Measurements from ENCODE around the gene NMRAL1.

The NMRAL1 gene

GRCh38 chr16:4474192-4474961 is at the start of gene NMRAL1:
NMRAL1 (minus strand) TSS chr16:4474625; CDS start chr16:4474132, 493 bp downstream.
- TF ChIP-seq POU6F1 (CRISPR knock-in tag; IDR thresholded peaks at IDR 0.05; ENCODE audit: borderline replicate concordance, low read depth) (0 out of 2 replicates have a peak, but pooled peaks have one; percentile 33), CSDC2 (CRISPR knock-in tag; IDR thresholded peaks at IDR 0.05) (0 out of 2 replicates have a peak, but pooled peaks have one; percentile 73), CSRNP3 (CRISPR knock-in tag; IDR thresholded peaks at IDR 0.05) (no peak), TOX (CRISPR knock-in tag; IDR thresholded peaks at IDR 0.05; ENCODE audit: borderline replicate concordance) (no peak), SNAI2 (CRISPR knock-in tag; IDR thresholded peaks at IDR 0.05) (0 out of 2 replicates have a peak, but pooled peaks have one; percentile 29), ZFP3 (CRISPR knock-in tag; IDR thresholded peaks at IDR 0.05) (0 out of 2 replicates have a peak, but pooled peaks have one; percentile 50), TSHZ2 (CRISPR knock-in tag; IDR thresholded peaks at IDR 0.05) (peak; percentile 16; the same call in 1 of the 2 replicates)
- peak; percentile 80 for ATAC-seq

GRCh38 chr16:4523686-4524085 is 49.3 kb upstream of the NMRAL1 start:
- no peak for TF ChIP-seq OSR1 (CRISPR knock-in tag; IDR thresholded peaks at IDR 0.05)
- no peak for TF ChIP-seq TOX (CRISPR knock-in tag; IDR thresholded peaks at IDR 0.05; ENCODE audit: borderline replicate concordance)
- TF ChIP-seq ZC3H10 (CRISPR knock-in tag; IDR thresholded peaks at IDR 0.05) = no peak
- no peak for TF ChIP-seq CREB5 (CRISPR knock-in tag; IDR thresholded peaks at IDR 0.05; ENCODE audit: low read depth)
- TF ChIP-seq ZFP30 (CRISPR knock-in tag; IDR thresholded peaks at IDR 0.05) = no peak
- no peak for TF ChIP-seq CSDC2 (CRISPR knock-in tag; IDR thresholded peaks at IDR 0.05)
- no peak for TF ChIP-seq ZFP3 (CRISPR knock-in tag; IDR thresholded peaks at IDR 0.05)
- TF ChIP-seq PPARA (CRISPR knock-in tag; IDR thresholded peaks at IDR 0.05; ENCODE audit: borderline replicate concordance) = no peak
- TF ChIP-seq ZNF565 (CRISPR knock-in tag; conservative IDR thresholded peaks at IDR 0.05; ENCODE audit: low read depth) = no peak
- TF ChIP-seq ESRRG (CRISPR knock-in tag; IDR thresholded peaks at IDR 0.05) = no peak
- no peak for TF ChIP-seq TSHZ2 (CRISPR knock-in tag; IDR thresholded peaks at IDR 0.05)
- TF ChIP-seq ZNF8 (CRISPR knock-in tag; IDR thresholded peaks at IDR 0.05) = no peak
- ATAC-seq = no peak

- no peak for TF ChIP-seq ZNF8 (CRISPR knock-in tag; IDR thresholded peaks at IDR 0.05)
- peak; percentile 14; the same call in 1 of the 2 replicates for TF ChIP-seq TCF4 (CRISPR knock-in tag; IDR thresholded peaks at IDR 0.05; ENCODE audit: borderline replicate concordance)
Measured at GRCh38 chr16:4522051-4522581, 47.7 kb upstream of the NMRAL1 start.

More at GRCh38 chr16:4522051-4522581, 47.7 kb upstream of the NMRAL1 start:
- ATAC-seq = peak; percentile 11; the same call in 1 of the 3 replicates
